WTC11 (cell line): ENCODE results near the gene OCA2. TPM values are rescaled to one million over a fixed set of nuclear protein-coding genes. Genes with fewer than 3 reads are reported as not detected.
"Not testable (repeated sequence)": the region's sequence is repeated elsewhere in the genome, so short reads cannot be mapped to it uniquely, and the experiment has no call there.

Experiments
- ATAC-seq: fragments of 200-7000 bp; cut with Tn5 transposase; 2 replicates; pipeline ENCODE4 v1.10.0; 2021; ENCODE audit warnings: mild to moderate bottlenecking, moderate library complexity
- CTCF ChIA-PET: fragments of 300-600 bp; sonication (Branson Sonifier 250); formaldehyde crosslinking; loops from one replicate; lab custom pipeline; 2021; ENCODE audit warnings: antibody characterized with exemption; lab: Charles Lee
- POLR2A ChIA-PET: fragments of 350-600 bp; sonication (Branson Sonifier 250); formaldehyde crosslinking; loops from one replicate; lab custom pipeline; 2021; ENCODE audit warnings: antibody characterized with exemption; lab: Charles Lee
- DNase-seq: peaks from one replicate; pipeline ENCODE4 v3.0.0; 2021; ENCODE audit warnings: low spot score
- H3K27ac Mint-ChIP-seq: 2 replicates; pipeline ENCODE4 v1.8.0; 2021; ENCODE audit warnings: mixed read lengths
- H3K27me3 Mint-ChIP-seq: 2 replicates; pipeline ENCODE4 v1.8.0; 2021; ENCODE audit warnings: low read depth, mild to moderate bottlenecking, moderate library complexity, mixed read lengths
- H3K36me3 Mint-ChIP-seq: 2 replicates; pipeline ENCODE4 v1.8.0; 2021; ENCODE audit warnings: mixed read lengths
- H3K4me1 Mint-ChIP-seq: 2 replicates; pipeline ENCODE4 v1.8.0; 2022; ENCODE audit warnings: mixed read lengths
- H3K4me3 Mint-ChIP-seq: 2 replicates; pipeline ENCODE4 v1.8.0; 2021; ENCODE audit warnings: mild to moderate bottlenecking, moderate library complexity, mixed read lengths
- H3K9me3 Mint-ChIP-seq: 2 replicates; pipeline ENCODE4 v1.8.0; 2021; ENCODE audit warnings: mixed read lengths
- AR ChIP-seq: fragments of 250-450 bp; sonication (Bioruptor Pico); IDR thresholded peaks from 2 replicates; pipeline ENCODE4 v1.9.0; 2021; ENCODE audit warnings: mild to moderate bottlenecking
- CBFB ChIP-seq: sonication (generic); formaldehyde crosslinking; IDR thresholded peaks from 2 replicates; pipeline ENCODE4 v1.8.1; 2022; ENCODE audit warnings: mild to moderate bottlenecking, low read depth, missing genetic modification reagents
- HMGA2 ChIP-seq: fragments of 250-450 bp; sonication (Bioruptor Pico); IDR thresholded peaks from 2 replicates; pipeline ENCODE4 v1.4.0; 2021; ENCODE audit warnings: mild to moderate bottlenecking, moderate library complexity
- MYBL2 ChIP-seq: sonication (generic); formaldehyde crosslinking; IDR thresholded peaks from 2 replicates; pipeline ENCODE4 v1.8.1; 2023; ENCODE audit warnings: mild to moderate bottlenecking, moderate library complexity, missing genetic modification reagents
- NFATC4 ChIP-seq: fragments of 250-450 bp; sonication (Bioruptor Pico); IDR thresholded peaks from 2 replicates; pipeline ENCODE4 v1.9.0; 2021; ENCODE audit warnings: mild to moderate bottlenecking
- NR2C2 ChIP-seq: sonication (generic); formaldehyde crosslinking; IDR thresholded peaks from 2 replicates; pipeline ENCODE4 v1.8.0; 2022; ENCODE audit warnings: mild to moderate bottlenecking, missing genetic modification reagents
- OVOL2 ChIP-seq: fragments of 250-450 bp; sonication (Bioruptor Pico); IDR thresholded peaks from 2 replicates; pipeline ENCODE4 v1.9.0; 2021; ENCODE audit warnings: mild to moderate bottlenecking, borderline replicate concordance
- TCF7 ChIP-seq: sonication (generic); formaldehyde crosslinking; IDR thresholded peaks from 2 replicates; pipeline ENCODE4 v1.8.0; 2022; ENCODE audit warnings: mild to moderate bottlenecking, low read depth, missing genetic modification reagents, moderate library complexity
- ZNF317 ChIP-seq: sonication (generic); formaldehyde crosslinking; IDR thresholded peaks from 2 replicates; pipeline ENCODE4 v1.8.1; 2023; ENCODE audit warnings: low read depth, mild to moderate bottlenecking, moderate library complexity, missing genetic modification reagents, borderline replicate concordance
- ZNF396 ChIP-seq: fragments of 250-450 bp; sonication (Bioruptor Pico); IDR thresholded peaks from 2 replicates; pipeline ENCODE4 v1.8.0; 2021; ENCODE audit warnings: mild to moderate bottlenecking, moderate library complexity, borderline replicate concordance
- total RNA-seq: library from RNA; stranded (reverse); gene quantifications from 3 replicates; pipeline ENCODE4 v1.2.3, GENCODE V29; 2021
- TF ChIP-seq, protein P1 (sequence below): fragments of 200-600 bp; IDR thresholded peaks from 2 replicates; pipeline ENCODE4 v1.8.0; 2022; ENCODE audit warnings: antibody characterized with exemption
- TF ChIP-seq, protein P2 (sequence below): sonication (generic); formaldehyde crosslinking; IDR thresholded peaks from 2 replicates; pipeline ENCODE4 v1.8.0; 2023; ENCODE audit warnings: missing genetic modification reagents
- TF ChIP-seq, protein P3 (sequence below): sonication (generic); formaldehyde crosslinking; conservative IDR thresholded peaks from 2 replicates; pipeline ENCODE4 v1.8.1; 2022; ENCODE audit warnings: mild to moderate bottlenecking, missing genetic modification reagents
- TF ChIP-seq, protein P4 (sequence below): sonication (generic); formaldehyde crosslinking; IDR thresholded peaks from 2 replicates; pipeline ENCODE4 v1.8.1; 2023; ENCODE audit warnings: mild to moderate bottlenecking, moderate library complexity, missing genetic modification reagents
- TF ChIP-seq, protein P5 (sequence below): sonication (generic); formaldehyde crosslinking; IDR thresholded peaks from 2 replicates; pipeline ENCODE4 v1.8.0; 2023; ENCODE audit warnings: missing genetic modification reagents, mild to moderate bottlenecking, borderline replicate concordance
- TF ChIP-seq, protein P6 (sequence below): sonication (generic); formaldehyde crosslinking; IDR thresholded peaks from 2 replicates; pipeline ENCODE4 v1.8.0; 2023; ENCODE audit warnings: mild to moderate bottlenecking, missing genetic modification reagents

The OCA2 gene
- total RNA-seq, 1 experiment from 2014 or later: 0.39 TPM

DNA sequence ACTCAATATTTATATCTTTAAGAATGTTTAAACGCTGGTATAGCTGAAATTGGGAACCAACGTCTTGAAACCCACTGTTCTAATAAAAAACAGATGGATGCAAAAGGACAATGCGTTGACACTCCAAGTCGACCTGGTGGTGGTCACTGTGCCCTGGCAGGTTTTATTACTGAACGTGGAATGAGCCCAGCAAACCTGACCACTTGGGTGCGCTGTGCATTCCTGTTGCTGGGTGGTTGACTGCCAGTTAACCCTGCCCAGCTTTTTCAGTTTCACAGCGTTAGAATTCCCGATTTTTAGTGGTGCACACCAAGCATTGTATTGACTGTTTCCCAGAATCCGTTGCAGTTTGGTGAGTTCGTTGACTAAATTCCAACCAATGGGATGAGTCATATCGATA, 384.4 kb downstream of the OCA2 start:
- ChIA-PET CTCF (interaction anchor here (0.6 to 1.8 kb wide), 11 partner anchors 9 to 344 kb away, joined by 3 to 15 read pairs (median 4); no protein-coding TSS in a partner anchor), POLR2A (no interaction called here)
- DNase-seq: peak; percentile 65
- peak; percentile 77 for ATAC-seq
- Mint-ChIP-seq H3K36me3 (peaks cover 25% of the 10 kb centered on the region), H3K27ac (no peak overlapping the region), H3K27me3 (no peaks in the 10 kb centered on the region; the same call in 1 of the 2 replicates), H3K9me3 (peaks cover 58% of the 10 kb centered on the region), H3K4me1 (peaks cover 5% of the 10 kb centered on the region), H3K4me3 (no peak overlapping the region)
- no peak for TF ChIP-seq NR2C2
- TF ChIP-seq CBFB (CRISPR knock-in tag): no peak
- no peak for TF ChIP-seq OVOL2 (CRISPR knock-in tag)
- TF ChIP-seq ZNF396 (CRISPR knock-in tag): no peak
- no peak for TF ChIP-seq NFATC4 (CRISPR knock-in tag)
- no peak for TF ChIP-seq HMGA2 (CRISPR knock-in tag)
- TF ChIP-seq, protein P1, sequence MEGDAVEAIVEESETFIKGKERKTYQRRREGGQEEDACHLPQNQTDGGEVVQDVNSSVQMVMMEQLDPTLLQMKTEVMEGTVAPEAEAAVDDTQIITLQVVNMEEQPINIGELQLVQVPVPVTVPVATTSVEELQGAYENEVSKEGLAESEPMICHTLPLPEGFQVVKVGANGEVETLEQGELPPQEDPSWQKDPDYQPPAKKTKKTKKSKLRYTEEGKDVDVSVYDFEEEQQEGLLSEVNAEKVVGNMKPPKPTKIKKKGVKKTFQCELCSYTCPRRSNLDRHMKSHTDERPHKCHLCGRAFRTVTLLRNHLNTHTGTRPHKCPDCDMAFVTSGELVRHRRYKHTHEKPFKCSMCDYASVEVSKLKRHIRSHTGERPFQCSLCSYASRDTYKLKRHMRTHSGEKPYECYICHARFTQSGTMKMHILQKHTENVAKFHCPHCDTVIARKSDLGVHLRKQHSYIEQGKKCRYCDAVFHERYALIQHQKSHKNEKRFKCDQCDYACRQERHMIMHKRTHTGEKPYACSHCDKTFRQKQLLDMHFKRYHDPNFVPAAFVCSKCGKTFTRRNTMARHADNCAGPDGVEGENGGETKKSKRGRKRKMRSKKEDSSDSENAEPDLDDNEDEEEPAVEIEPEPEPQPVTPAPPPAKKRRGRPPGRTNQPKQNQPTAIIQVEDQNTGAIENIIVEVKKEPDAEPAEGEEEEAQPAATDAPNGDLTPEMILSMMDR: 0 out of 2 replicates have a peak, but pooled peaks have one; percentile 23

- H3K4me3 Mint-ChIP-seq, ATAC-seq, H3K27me3 Mint-ChIP-seq, H3K27ac Mint-ChIP-seq, DNase-seq, POLR2A ChIA-PET, H3K4me1 Mint-ChIP-seq: not testable (repeated sequence)
- Mint-ChIP-seq H3K9me3 (peaks cover 59% of the 10 kb centered on the region), H3K36me3 (peaks cover 25% of the 10 kb centered on the region)
- CTCF ChIA-PET: interaction anchor here (1.3 to 1.8 kb wide), 5 partner anchors 33 to 345 kb away, joined by 3 to 15 read pairs (median 7); no protein-coding TSS in a partner anchor
These were observed 385.3 kb downstream of the OCA2 start for GRCh38 chr15:27713850-27714249.

DNA sequence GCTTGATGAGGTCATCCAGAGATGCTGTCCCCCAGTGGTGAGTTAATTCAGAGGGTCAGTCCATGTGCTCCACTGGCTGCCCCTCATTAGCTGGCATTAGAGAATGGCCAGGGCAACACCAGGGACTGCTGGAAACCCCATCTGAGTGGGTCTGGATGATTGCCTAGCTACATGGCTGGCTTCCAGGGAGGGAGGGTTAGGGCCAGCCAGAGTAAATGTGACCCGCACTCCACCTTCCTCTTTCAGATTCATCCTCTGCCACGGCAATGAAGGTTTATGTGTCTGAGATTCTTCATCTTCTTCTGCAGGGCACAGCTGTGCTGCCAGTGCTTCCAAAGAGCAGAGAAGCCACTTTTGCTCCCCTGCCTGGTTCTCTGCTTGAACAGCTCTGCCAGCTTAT, 391.9 kb downstream of the OCA2 start:
- Mint-ChIP-seq H3K27ac (no peak overlapping the region), H3K36me3 (0 out of 2 replicates have a peak, but pooled peaks cover 2% of the 10 kb centered on the region), H3K4me3 (no peak overlapping the region), H3K27me3 (no peaks in the 10 kb centered on the region; the same call in 1 of the 2 replicates), H3K4me1 (peaks cover 7% of the 10 kb centered on the region), H3K9me3 (peaks cover 26% of the 10 kb centered on the region)
- POLR2A ChIA-PET: no interaction called here
- ATAC-seq (no peak), DNase-seq (no peak)
- CTCF ChIA-PET: interaction anchor here (1.0 kb wide), 1 partner anchor 26 kb away, joined by 5 read pairs; no protein-coding TSS in a partner anchor
- TF ChIP-seq MYBL2 (no peak), ZNF317 (CRISPR knock-in tag) (no peak), TCF7 (CRISPR knock-in tag) (no peak), AR (CRISPR knock-in tag) (no peak), CBFB (CRISPR knock-in tag) (no peak)
- TF ChIP-seq, protein P2, sequence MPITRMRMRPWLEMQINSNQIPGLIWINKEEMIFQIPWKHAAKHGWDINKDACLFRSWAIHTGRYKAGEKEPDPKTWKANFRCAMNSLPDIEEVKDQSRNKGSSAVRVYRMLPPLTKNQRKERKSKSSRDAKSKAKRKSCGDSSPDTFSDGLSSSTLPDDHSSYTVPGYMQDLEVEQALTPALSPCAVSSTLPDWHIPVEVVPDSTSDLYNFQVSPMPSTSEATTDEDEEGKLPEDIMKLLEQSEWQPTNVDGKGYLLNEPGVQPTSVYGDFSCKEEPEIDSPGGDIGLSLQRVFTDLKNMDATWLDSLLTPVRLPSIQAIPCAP: no peak
- TF ChIP-seq, protein P3, sequence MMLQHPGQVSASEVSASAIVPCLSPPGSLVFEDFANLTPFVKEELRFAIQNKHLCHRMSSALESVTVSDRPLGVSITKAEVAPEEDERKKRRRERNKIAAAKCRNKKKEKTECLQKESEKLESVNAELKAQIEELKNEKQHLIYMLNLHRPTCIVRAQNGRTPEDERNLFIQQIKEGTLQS (CRISPR knock-in tag): no peak
- TF ChIP-seq, protein P4, sequence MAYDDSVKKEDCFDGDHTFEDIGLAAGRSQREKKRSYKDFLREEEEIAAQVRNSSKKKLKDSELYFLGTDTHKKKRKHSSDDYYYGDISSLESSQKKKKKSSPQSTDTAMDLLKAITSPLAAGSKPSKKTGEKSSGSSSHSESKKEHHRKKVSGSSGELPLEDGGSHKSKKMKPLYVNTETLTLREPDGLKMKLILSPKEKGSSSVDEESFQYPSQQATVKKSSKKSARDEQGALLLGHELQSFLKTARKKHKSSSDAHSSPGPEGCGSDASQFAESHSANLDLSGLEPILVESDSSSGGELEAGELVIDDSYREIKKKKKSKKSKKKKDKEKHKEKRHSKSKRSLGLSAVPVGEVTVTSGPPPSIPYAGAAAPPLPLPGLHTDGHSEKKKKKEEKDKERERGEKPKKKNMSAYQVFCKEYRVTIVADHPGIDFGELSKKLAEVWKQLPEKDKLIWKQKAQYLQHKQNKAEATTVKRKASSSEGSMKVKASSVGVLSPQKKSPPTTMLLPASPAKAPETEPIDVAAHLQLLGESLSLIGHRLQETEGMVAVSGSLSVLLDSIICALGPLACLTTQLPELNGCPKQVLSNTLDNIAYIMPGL (CRISPR knock-in tag): no peak
- TF ChIP-seq, protein P5, sequence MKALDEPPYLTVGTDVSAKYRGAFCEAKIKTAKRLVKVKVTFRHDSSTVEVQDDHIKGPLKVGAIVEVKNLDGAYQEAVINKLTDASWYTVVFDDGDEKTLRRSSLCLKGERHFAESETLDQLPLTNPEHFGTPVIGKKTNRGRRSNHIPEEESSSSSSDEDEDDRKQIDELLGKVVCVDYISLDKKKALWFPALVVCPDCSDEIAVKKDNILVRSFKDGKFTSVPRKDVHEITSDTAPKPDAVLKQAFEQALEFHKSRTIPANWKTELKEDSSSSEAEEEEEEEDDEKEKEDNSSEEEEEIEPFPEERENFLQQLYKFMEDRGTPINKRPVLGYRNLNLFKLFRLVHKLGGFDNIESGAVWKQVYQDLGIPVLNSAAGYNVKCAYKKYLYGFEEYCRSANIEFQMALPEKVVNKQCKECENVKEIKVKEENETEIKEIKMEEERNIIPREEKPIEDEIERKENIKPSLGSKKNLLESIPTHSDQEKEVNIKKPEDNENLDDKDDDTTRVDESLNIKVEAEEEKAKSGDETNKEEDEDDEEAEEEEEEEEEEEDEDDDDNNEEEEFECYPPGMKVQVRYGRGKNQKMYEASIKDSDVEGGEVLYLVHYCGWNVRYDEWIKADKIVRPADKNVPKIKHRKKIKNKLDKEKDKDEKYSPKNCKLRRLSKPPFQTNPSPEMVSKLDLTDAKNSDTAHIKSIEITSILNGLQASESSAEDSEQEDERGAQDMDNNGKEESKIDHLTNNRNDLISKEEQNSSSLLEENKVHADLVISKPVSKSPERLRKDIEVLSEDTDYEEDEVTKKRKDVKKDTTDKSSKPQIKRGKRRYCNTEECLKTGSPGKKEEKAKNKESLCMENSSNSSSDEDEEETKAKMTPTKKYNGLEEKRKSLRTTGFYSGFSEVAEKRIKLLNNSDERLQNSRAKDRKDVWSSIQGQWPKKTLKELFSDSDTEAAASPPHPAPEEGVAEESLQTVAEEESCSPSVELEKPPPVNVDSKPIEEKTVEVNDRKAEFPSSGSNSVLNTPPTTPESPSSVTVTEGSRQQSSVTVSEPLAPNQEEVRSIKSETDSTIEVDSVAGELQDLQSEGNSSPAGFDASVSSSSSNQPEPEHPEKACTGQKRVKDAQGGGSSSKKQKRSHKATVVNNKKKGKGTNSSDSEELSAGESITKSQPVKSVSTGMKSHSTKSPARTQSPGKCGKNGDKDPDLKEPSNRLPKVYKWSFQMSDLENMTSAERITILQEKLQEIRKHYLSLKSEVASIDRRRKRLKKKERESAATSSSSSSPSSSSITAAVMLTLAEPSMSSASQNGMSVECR (CRISPR knock-in tag): no peak
- TF ChIP-seq, protein P6, sequence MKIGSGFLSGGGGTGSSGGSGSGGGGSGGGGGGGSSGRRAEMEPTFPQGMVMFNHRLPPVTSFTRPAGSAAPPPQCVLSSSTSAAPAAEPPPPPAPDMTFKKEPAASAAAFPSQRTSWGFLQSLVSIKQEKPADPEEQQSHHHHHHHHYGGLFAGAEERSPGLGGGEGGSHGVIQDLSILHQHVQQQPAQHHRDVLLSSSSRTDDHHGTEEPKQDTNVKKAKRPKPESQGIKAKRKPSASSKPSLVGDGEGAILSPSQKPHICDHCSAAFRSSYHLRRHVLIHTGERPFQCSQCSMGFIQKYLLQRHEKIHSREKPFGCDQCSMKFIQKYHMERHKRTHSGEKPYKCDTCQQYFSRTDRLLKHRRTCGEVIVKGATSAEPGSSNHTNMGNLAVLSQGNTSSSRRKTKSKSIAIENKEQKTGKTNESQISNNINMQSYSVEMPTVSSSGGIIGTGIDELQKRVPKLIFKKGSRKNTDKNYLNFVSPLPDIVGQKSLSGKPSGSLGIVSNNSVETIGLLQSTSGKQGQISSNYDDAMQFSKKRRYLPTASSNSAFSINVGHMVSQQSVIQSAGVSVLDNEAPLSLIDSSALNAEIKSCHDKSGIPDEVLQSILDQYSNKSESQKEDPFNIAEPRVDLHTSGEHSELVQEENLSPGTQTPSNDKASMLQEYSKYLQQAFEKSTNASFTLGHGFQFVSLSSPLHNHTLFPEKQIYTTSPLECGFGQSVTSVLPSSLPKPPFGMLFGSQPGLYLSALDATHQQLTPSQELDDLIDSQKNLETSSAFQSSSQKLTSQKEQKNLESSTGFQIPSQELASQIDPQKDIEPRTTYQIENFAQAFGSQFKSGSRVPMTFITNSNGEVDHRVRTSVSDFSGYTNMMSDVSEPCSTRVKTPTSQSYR (CRISPR knock-in tag): no peak
